GM12878 (cell line): ENCODE results near the gene PHC2. TPM values are rescaled to one million over a fixed set of nuclear protein-coding genes. Genes with fewer than 3 reads are reported as not detected.

Experiments
- KDM1A ChIP-seq: fragments of 200-600 bp; sonication (generic); IDR thresholded peaks from 2 replicates; pipeline ENCODE4 v1.6.1; 2016; ENCODE audit warnings: borderline replicate concordance
- POLR2A ChIP-seq: IDR thresholded peaks from 2 replicates; pipeline ENCODE4 v1.6.1; 2011; ENCODE audit warnings: low read depth, mild to moderate bottlenecking, low read length
- WRNIP1 ChIP-seq: IDR thresholded peaks from 2 replicates; pipeline ENCODE4 v1.6.1; 2011; ENCODE audit warnings: low read depth, low read length, improper control_type of control experiment, borderline replicate concordance
- polyA plus RNA-seq, 11 experiments: library from polyadenylated mRNA; depleted of rRNA in 4 of 11; unstranded in 6 of 11; stranded (reverse) in 5 of 11; fragments of >200 nt; fragmentation: Nextera tagmentation in 4 of 11; fragmentation: Illumina TruSeq in 1 of 11; extraction: Ambion mirVana in 4 of 11; extraction: Trizol in 1 of 11; gene quantifications; 1 replicate in 1 of 11; 2 replicates in 10 of 11; pipeline versions ENCODE4 v1.2.1 to v1.2.3, GENCODE V29; 2011 to 2016; ENCODE audit warnings: inconsistent platforms in 2 of 11, missing spikeins in 2 of 11, low read depth in 1 of 11
- total RNA-seq, 4 experiments: library from RNA; depleted of rRNA in 3 of 4; stranded (reverse); fragments of >200 nt in 3 of 4; fragmentation: Illumina TruSeq in 1 of 4; extraction: Trizol in 1 of 4; gene quantifications; 2 replicates each; pipeline versions ENCODE4 v1.2.1 to v1.2.3, GENCODE V29; 2013 to 2021
- TF ChIP-seq, protein P1 (sequence below): fragments of 450-650 bp; IDR thresholded peaks from 2 replicates; pipeline ENCODE4 v1.6.1; 2018; ENCODE audit warnings: mild to moderate bottlenecking, low read depth, moderate library complexity; ENCODE audit not compliant: partially characterized antibody
- TF ChIP-seq, protein P2 (sequence below): IDR thresholded peaks from 2 replicates; pipeline ENCODE4 v1.6.1; 2011; ENCODE audit warnings: low read depth, low read length, improper control_type of control experiment, borderline replicate concordance
- TF ChIP-seq, protein P3 (sequence below): fragments of 450-650 bp; IDR thresholded peaks from 2 replicates; pipeline ENCODE4 v1.6.1; 2017; ENCODE audit warnings: mild to moderate bottlenecking, low read depth, inconsistent platforms; ENCODE audit not compliant: poor library complexity, severe bottlenecking
- TF ChIP-seq, protein P4 (sequence below): fragments of 450-650 bp; IDR thresholded peaks from 2 replicates; pipeline ENCODE4 v1.6.1; 2016; ENCODE audit warnings: mild to moderate bottlenecking, moderate library complexity, borderline replicate concordance

PHC2 gene
- total and polyA plus RNA-seq, 10 of the 15 experiments (the other 5 are each of a cell fraction or from before 2014, with no cell fraction given): 2.0 to 35.9 (median 16.4) TPM

DNA sequence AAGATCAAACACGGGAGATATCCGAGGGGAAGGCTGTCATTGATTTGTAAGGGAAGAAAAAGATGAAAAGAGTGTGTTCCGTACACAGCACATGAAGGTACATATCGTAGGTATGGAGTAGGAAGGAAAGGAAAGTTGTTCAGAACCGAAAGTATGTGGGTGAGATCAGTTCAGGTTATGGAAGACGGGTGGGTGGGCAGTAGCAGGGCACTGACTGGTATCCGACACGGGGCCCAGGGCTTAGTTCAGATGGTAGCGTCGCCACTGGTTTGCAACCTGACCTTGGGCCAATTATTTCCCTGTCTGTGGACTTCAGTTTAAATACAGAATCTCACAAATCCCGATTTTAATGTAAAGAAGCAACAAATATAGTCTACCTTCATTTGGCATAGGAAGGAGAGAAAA lies 82.2 kb downstream of the PHC2 start (continued):
- TF ChIP-seq, protein P1, sequence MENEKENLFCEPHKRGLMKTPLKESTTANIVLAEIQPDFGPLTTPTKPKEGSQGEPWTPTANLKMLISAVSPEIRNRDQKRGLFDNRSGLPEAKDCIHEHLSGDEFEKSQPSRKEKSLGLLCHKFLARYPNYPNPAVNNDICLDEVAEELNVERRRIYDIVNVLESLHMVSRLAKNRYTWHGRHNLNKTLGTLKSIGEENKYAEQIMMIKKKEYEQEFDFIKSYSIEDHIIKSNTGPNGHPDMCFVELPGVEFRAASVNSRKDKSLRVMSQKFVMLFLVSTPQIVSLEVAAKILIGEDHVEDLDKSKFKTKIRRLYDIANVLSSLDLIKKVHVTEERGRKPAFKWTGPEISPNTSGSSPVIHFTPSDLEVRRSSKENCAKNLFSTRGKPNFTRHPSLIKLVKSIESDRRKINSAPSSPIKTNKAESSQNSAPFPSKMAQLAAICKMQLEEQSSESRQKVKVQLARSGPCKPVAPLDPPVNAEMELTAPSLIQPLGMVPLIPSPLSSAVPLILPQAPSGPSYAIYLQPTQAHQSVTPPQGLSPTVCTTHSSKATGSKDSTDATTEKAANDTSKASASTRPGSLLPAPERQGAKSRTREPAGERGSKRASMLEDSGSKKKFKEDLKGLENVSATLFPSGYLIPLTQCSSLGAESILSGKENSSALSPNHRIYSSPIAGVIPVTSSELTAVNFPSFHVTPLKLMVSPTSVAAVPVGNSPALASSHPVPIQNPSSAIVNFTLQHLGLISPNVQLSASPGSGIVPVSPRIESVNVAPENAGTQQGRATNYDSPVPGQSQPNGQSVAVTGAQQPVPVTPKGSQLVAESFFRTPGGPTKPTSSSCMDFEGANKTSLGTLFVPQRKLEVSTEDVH: no peak
- TF ChIP-seq, protein P2, sequence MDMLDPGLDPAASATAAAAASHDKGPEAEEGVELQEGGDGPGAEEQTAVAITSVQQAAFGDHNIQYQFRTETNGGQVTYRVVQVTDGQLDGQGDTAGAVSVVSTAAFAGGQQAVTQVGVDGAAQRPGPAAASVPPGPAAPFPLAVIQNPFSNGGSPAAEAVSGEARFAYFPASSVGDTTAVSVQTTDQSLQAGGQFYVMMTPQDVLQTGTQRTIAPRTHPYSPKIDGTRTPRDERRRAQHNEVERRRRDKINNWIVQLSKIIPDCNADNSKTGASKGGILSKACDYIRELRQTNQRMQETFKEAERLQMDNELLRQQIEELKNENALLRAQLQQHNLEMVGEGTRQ: no peak
- TF ChIP-seq, protein P3, sequence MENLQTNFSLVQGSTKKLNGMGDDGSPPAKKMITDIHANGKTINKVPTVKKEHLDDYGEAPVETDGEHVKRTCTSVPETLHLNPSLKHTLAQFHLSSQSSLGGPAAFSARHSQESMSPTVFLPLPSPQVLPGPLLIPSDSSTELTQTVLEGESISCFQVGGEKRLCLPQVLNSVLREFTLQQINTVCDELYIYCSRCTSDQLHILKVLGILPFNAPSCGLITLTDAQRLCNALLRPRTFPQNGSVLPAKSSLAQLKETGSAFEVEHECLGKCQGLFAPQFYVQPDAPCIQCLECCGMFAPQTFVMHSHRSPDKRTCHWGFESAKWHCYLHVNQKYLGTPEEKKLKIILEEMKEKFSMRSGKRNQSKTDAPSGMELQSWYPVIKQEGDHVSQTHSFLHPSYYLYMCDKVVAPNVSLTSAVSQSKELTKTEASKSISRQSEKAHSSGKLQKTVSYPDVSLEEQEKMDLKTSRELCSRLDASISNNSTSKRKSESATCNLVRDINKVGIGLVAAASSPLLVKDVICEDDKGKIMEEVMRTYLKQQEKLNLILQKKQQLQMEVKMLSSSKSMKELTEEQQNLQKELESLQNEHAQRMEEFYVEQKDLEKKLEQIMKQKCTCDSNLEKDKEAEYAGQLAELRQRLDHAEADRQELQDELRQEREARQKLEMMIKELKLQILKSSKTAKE: no peak
- TF ChIP-seq KDM1A: no peak
- TF ChIP-seq, protein P4, sequence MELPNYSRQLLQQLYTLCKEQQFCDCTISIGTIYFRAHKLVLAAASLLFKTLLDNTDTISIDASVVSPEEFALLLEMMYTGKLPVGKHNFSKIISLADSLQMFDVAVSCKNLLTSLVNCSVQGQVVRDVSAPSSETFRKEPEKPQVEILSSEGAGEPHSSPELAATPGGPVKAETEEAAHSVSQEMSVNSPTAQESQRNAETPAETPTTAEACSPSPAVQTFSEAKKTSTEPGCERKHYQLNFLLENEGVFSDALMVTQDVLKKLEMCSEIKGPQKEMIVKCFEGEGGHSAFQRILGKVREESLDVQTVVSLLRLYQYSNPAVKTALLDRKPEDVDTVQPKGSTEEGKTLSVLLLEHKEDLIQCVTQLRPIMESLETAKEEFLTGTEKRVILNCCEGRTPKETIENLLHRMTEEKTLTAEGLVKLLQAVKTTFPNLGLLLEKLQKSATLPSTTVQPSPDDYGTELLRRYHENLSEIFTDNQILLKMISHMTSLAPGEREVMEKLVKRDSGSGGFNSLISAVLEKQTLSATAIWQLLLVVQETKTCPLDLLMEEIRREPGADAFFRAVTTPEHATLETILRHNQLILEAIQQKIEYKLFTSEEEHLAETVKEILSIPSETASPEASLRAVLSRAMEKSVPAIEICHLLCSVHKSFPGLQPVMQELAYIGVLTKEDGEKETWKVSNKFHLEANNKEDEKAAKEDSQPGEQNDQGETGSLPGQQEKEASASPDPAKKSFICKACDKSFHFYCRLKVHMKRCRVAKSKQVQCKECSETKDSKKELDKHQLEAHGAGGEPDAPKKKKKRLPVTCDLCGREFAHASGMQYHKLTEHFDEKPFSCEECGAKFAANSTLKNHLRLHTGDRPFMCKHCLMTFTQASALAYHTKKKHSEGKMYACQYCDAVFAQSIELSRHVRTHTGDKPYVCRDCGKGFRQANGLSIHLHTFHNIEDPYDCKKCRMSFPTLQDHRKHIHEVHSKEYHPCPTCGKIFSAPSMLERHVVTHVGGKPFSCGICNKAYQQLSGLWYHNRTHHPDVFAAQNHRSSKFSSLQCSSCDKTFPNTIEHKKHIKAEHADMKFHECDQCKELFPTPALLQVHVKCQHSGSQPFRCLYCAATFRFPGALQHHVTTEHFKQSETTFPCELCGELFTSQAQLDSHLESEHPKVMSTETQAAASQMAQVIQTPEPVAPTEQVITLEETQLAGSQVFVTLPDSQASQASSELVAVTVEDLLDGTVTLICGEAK: no peak
- no peak for TF ChIP-seq WRNIP1
- no peak for TF ChIP-seq POLR2A
- TF ChIP-seq, all 136 proteins: peak for 0
